ENCODE results near the gene DHX32.

DNA sequence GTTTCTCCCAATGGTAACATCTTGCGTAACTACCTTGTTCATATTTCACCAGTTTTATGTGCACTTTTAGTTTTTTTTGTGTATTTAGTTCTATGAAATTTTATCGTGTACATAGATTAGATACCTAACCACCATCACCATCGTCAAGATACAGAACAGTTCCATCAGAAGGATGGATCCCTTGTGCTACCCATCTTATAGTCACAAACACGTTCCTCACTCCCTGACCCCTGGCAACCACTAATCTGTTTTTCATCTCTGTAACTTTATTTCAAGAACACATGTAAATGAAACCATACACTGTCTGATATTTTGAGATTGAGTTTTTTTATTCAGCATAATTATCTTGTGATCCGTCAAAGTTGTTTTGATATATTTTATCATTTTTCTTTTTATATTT is 45.2 kb upstream of the DHX32 start:
- TF ChIP-seq, protein P1, sequence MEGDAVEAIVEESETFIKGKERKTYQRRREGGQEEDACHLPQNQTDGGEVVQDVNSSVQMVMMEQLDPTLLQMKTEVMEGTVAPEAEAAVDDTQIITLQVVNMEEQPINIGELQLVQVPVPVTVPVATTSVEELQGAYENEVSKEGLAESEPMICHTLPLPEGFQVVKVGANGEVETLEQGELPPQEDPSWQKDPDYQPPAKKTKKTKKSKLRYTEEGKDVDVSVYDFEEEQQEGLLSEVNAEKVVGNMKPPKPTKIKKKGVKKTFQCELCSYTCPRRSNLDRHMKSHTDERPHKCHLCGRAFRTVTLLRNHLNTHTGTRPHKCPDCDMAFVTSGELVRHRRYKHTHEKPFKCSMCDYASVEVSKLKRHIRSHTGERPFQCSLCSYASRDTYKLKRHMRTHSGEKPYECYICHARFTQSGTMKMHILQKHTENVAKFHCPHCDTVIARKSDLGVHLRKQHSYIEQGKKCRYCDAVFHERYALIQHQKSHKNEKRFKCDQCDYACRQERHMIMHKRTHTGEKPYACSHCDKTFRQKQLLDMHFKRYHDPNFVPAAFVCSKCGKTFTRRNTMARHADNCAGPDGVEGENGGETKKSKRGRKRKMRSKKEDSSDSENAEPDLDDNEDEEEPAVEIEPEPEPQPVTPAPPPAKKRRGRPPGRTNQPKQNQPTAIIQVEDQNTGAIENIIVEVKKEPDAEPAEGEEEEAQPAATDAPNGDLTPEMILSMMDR (IDR thresholded peaks at IDR 0.05) = no peak
- TF ChIP-seq POLR2A (IDR thresholded peaks at IDR 0.05) = no peak
